HG02938 (cell line): ENCODE data around the gene DNAJC1.
"Not testable (repeated sequence)": the region's sequence is repeated elsewhere in the genome, so short reads cannot be mapped to it uniquely, and the experiment has no call there.

Experiments
- ATAC-seq: cut with Tn5 transposase; IDR thresholded peaks from one replicate; pipeline ENCODE4 v1.9.1; 2021; ENCODE audit warnings: mild to moderate bottlenecking, moderate library complexity; ENCODE audit not compliant: unreplicated experiment

Gene DNAJC1

GRCh38 chr10:21919117-21919516 is 84.4 kb downstream of the DNAJC1 start:
- no peak for ATAC-seq

- no peak for ATAC-seq
Measured at GRCh38 chr10:21912625-21913024, 90.9 kb downstream of the DNAJC1 start.

GRCh38 chr10:21910798-21911197 is 92.7 kb downstream of the DNAJC1 start:
- ATAC-seq: no peak

GRCh38 chr10:21907436-21907835 is 96.1 kb downstream of the DNAJC1 start:
- ATAC-seq: no peak

GRCh38 chr10:21904930-21905329 is 98.6 kb downstream of the DNAJC1 start:
- no peak for ATAC-seq

GRCh38 chr10:21899736-21900135 is 103.8 kb downstream of the DNAJC1 start:
- ATAC-seq: no peak

- no peak for ATAC-seq
Measured at GRCh38 chr10:21895932-21896331, 107.6 kb downstream of the DNAJC1 start.

GRCh38 chr10:21894648-21895342 is 108.7 kb downstream of the DNAJC1 start:
- no peak for ATAC-seq

GRCh38 chr10:21891439-21891838 is 112.1 kb downstream of the DNAJC1 start:
- ATAC-seq: no peak

GRCh38 chr10:21889477-21890275 is 113.9 kb downstream of the DNAJC1 start:
- no peak for ATAC-seq

- peak; percentile 95 for ATAC-seq
Measured at GRCh38 chr10:21888959-21889358, 114.6 kb downstream of the DNAJC1 start.

GRCh38 chr10:21885940-21886339 is 117.6 kb downstream of the DNAJC1 start:
- no peak for ATAC-seq

- ATAC-seq: no peak
Measured at GRCh38 chr10:21873198-21873597, 130.3 kb downstream of the DNAJC1 start.

- not testable (repeated sequence) for ATAC-seq
Measured at GRCh38 chr10:21872771-21873170, 130.8 kb downstream of the DNAJC1 start.

- no peak for ATAC-seq
Measured at GRCh38 chr10:21870849-21871248, 132.7 kb downstream of the DNAJC1 start.

GRCh38 chr10:21869087-21869486 is 134.4 kb downstream of the DNAJC1 start:
- ATAC-seq: not testable (repeated sequence)

GRCh38 chr10:21860718-21861117 is 142.8 kb downstream of the DNAJC1 start:
- no peak for ATAC-seq

GRCh38 chr10:21858455-21858854 is 145.1 kb downstream of the DNAJC1 start:
- ATAC-seq: no peak

- ATAC-seq: no peak
Measured at GRCh38 chr10:21849607-21850006, 153.9 kb downstream of the DNAJC1 start.

GRCh38 chr10:21843645-21844044 is 159.9 kb downstream of the DNAJC1 start:
- ATAC-seq: no peak

GRCh38 chr10:21841273-21841672 is 162.3 kb downstream of the DNAJC1 start:
- ATAC-seq: not testable (repeated sequence)

GRCh38 chr10:21837487-21837886 is 166.0 kb downstream of the DNAJC1 start:
- ATAC-seq: not testable (repeated sequence)
